Measurements from ENCODE around the gene CENPT. TPM values are rescaled to one million over a fixed set of nuclear protein-coding genes. Genes with fewer than 3 reads are reported as not detected.

CENPT gene
- polyA plus RNA-seq, 2 of the 4 experiments (the other 2 are of a cell fraction), result 19.1 to 36.9 TPM

- CTCF ChIA-PET, result interaction anchor here (0.9 to 5.5 kb wide), 5 partner anchors 14 to 129 kb away, joined by 3 to 45 read pairs (median 4); partner anchors contain the start of gene GFOD2
- FAIRE-seq, result no peak
- H3K4me3 ChIP-seq, result no peak overlapping the region
Observed at GRCh38 chr16:67801883-67802282, 45.6 kb downstream of the CENPT start.

GRCh38 chr16:67801241-67801640 lies 46.3 kb downstream of the CENPT start:
- no peak for DNase-seq (ENCODE audit: low read depth in 1 of 2, low spot score in 1 of 2)
- TF ChIP-seq CEBPB (IDR thresholded peaks at IDR 0.05) (no peak), HOXB5 (CRISPR knock-in tag; IDR thresholded peaks at IDR 0.05) (no peak), EP300 (IDR thresholded peaks at IDR 0.05) (no peak), FOSL2 (IDR thresholded peaks at IDR 0.05) (no peak), FOSL2 (CRISPR knock-in tag; IDR thresholded peaks at IDR 0.05) (no peak), ESRRA (IDR thresholded peaks at IDR 0.05; ENCODE audit: borderline replicate concordance, low read length) (no peak), HEYL (CRISPR knock-in tag; IDR thresholded peaks at IDR 0.05) (no peak), ZFP36 (IDR thresholded peaks at IDR 0.05; ENCODE audit: borderline replicate concordance, partially characterized antibody) (no peak), KDM5A (IDR thresholded peaks at IDR 0.05) (no peak), PHF8 (IDR thresholded peaks at IDR 0.05; ENCODE audit: borderline replicate concordance, low read depth) (no peak), NR3C1 (IDR thresholded peaks at IDR 0.05) (no peak), RAD21 (conservative IDR thresholded peaks at IDR 0.05 in 1 of 2, IDR thresholded peaks at IDR 0.05 in 1 of 2) (no peak), MYC (IDR thresholded peaks at IDR 0.05; ENCODE audit: borderline replicate concordance, low read length) (no peak), KDM1A (IDR thresholded peaks at IDR 0.05; ENCODE audit: low read depth) (no peak), GATA3 (IDR thresholded peaks at IDR 0.05; ENCODE audit: borderline replicate concordance) (no peak), HDAC2 (IDR thresholded peaks at IDR 0.05) (no peak), E2F6 (IDR thresholded peaks at IDR 0.05; ENCODE audit: borderline replicate concordance, low read depth) (no peak)
- Histone ChIP-seq H3K9me3 (no peaks in the 10 kb centered on the region), H3K4me3 (no peak overlapping the region), H3K27ac (no peak overlapping the region), H3K4me1 (peaks cover 14% of the 10 kb centered on the region), H3K4me2 (no peak overlapping the region)
- ATAC-seq, result no peak
- ChIA-PET POLR2A (no interaction called here), CTCF (interaction anchor here (0.8 to 5.5 kb wide), 5 partner anchors 15 to 137 kb away, joined by 3 to 45 read pairs (median 4); no protein-coding TSS in a partner anchor)
- no peak for FAIRE-seq
- WGBS (ENCODE audit: missing lambda C conversion rate), result 100% methylated on average over 1 of the region's 1 CpG

More at GRCh38 chr16:67801883-67802282, 45.6 kb downstream of the CENPT start:
- no peak overlapping the region for H3K27ac ChIP-seq
- H3K4me2 ChIP-seq, result no peak overlapping the region
- no peak for DNase-seq (ENCODE audit: low read depth in 1 of 2, low spot score in 1 of 2)
- H3K9me3 ChIP-seq, result no peaks in the 10 kb centered on the region
- TF ChIP-seq HMGXB4 (CRISPR knock-in tag; IDR thresholded peaks at IDR 0.05; ENCODE audit: borderline replicate concordance) (no peak), ZFP36 (IDR thresholded peaks at IDR 0.05; ENCODE audit: borderline replicate concordance, partially characterized antibody) (no peak), ELK1 (IDR thresholded peaks at IDR 0.05; ENCODE audit: low read depth, low read length) (no peak), ESRRA (IDR thresholded peaks at IDR 0.05; ENCODE audit: borderline replicate concordance, low read length) (no peak), ATOH8 (CRISPR knock-in tag; IDR thresholded peaks at IDR 0.05; ENCODE audit: low read depth) (no peak), MAX (IDR thresholded peaks at IDR 0.05) (no peak), HEYL (CRISPR knock-in tag; IDR thresholded peaks at IDR 0.05) (no peak), TP53 (CRISPR knock-in tag; IDR thresholded peaks at IDR 0.05) (no peak), EHMT2 (IDR thresholded peaks at IDR 0.05; ENCODE audit: low read depth) (no peak), FOXS1 (CRISPR knock-in tag; IDR thresholded peaks at IDR 0.05) (no peak), MYC (IDR thresholded peaks at IDR 0.05; ENCODE audit: borderline replicate concordance, low read length) (no peak)
- 96% methylated on average over 2 of the region's 2 CpGs for WGBS (ENCODE audit: missing lambda C conversion rate)
- ATAC-seq, result no peak
- H3K4me1 ChIP-seq, result peaks cover 14% of the 10 kb centered on the region
- POLR2A ChIA-PET, result no interaction called here
